ENCODE results near the gene PYROXD2. TPM values are rescaled to one million over a fixed set of nuclear protein-coding genes. Genes with fewer than 3 reads are reported as not detected.

The PYROXD2 gene
- total RNA-seq, 1 experiment from 2014 or later, result 2.3 TPM

- no peak overlapping the region for H3K27ac ChIP-seq (ENCODE audit: low read length)
- ChIA-PET POLR2A (no interaction called here), CTCF (no interaction called here)
- intact Hi-C loops (cut with micrococcal nuclease; ENCODE audit: unreplicated experiment), result no loop called here
- in situ Hi-C loops (cut with HindIII; ENCODE audit: low pct_unique_long_range_greater_than_20kb, low sequenced_read_pairs), result no loop called here
- no peaks in the 10 kb centered on the region for H3K4me1 ChIP-seq (ENCODE audit: control insufficient read depth, insufficient read depth, low read length)
- H3K9me3 ChIP-seq (ENCODE audit: control insufficient read depth, insufficient read depth, low read depth, low read length), result no peaks in the 10 kb centered on the region
- TF ChIP-seq, protein P1, sequence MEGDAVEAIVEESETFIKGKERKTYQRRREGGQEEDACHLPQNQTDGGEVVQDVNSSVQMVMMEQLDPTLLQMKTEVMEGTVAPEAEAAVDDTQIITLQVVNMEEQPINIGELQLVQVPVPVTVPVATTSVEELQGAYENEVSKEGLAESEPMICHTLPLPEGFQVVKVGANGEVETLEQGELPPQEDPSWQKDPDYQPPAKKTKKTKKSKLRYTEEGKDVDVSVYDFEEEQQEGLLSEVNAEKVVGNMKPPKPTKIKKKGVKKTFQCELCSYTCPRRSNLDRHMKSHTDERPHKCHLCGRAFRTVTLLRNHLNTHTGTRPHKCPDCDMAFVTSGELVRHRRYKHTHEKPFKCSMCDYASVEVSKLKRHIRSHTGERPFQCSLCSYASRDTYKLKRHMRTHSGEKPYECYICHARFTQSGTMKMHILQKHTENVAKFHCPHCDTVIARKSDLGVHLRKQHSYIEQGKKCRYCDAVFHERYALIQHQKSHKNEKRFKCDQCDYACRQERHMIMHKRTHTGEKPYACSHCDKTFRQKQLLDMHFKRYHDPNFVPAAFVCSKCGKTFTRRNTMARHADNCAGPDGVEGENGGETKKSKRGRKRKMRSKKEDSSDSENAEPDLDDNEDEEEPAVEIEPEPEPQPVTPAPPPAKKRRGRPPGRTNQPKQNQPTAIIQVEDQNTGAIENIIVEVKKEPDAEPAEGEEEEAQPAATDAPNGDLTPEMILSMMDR (IDR thresholded peaks at IDR 0.05), result no peak
- TF ChIP-seq POLR2AphosphoS5 (IDR thresholded peaks at IDR 0.05; ENCODE audit: low read depth, low read length) (no peak), REST (IDR thresholded peaks at IDR 0.05; ENCODE audit: insufficient read depth in 1 of 2, low read depth in 2 of 2, low read length in 1 of 2) (no peak), SIN3A (IDR thresholded peaks at IDR 0.05; ENCODE audit: borderline replicate concordance, insufficient read depth, low read depth, low read length) (no peak), TCF7L2 (IDR thresholded peaks at IDR 0.05; ENCODE audit: low read depth, low read length) (no peak)
- no peak overlapping the region for H3K4me3 ChIP-seq (ENCODE audit: low read depth in 2 of 2, low read length in 2 of 2)
- no peaks in the 10 kb centered on the region for H3K36me3 ChIP-seq (ENCODE audit: control insufficient read depth, insufficient read depth, low read length)
- peaks cover 24% of the 10 kb centered on the region for H3K27me3 ChIP-seq (ENCODE audit: control insufficient read depth, insufficient read depth, low read length)
- ATAC-seq (no peak; the same call in 1 of the 2 replicates), DNase-seq (ENCODE audit: low read depth, low spot score) (no peak)
- no TSS peak for BruUV-seq (replicated peaks)
Observed at GRCh38 chr10:98349508-98349922, 65.5 kb downstream of the PYROXD2 start.

- intact Hi-C loops (cut with micrococcal nuclease; ENCODE audit: unreplicated experiment) (no loop called here), in situ Hi-C loops (cut with HindIII; ENCODE audit: low pct_unique_long_range_greater_than_20kb, low sequenced_read_pairs) (no loop called here)
- Histone ChIP-seq H3K4me1 (ENCODE audit: control insufficient read depth, insufficient read depth, low read length) (no peaks in the 10 kb centered on the region), H3K27me3 (ENCODE audit: control insufficient read depth, insufficient read depth, low read length) (peaks cover 12% of the 10 kb centered on the region), H3K36me3 (ENCODE audit: control insufficient read depth, insufficient read depth, low read length) (no peaks in the 10 kb centered on the region), H3K27ac (ENCODE audit: low read length) (no peak overlapping the region), H3K4me3 (ENCODE audit: low read depth in 2 of 2, low read length in 2 of 2) (no peak overlapping the region), H3K9me3 (ENCODE audit: control insufficient read depth, insufficient read depth, low read depth, low read length) (no peaks in the 10 kb centered on the region)
- DNase-seq (ENCODE audit: low read depth, low spot score) (no peak), ATAC-seq (no peak)
- CTCF ChIA-PET, result no interaction called here
- BruUV-seq (replicated peaks), result no TSS peak
- TF ChIP-seq POLR2AphosphoS5 (IDR thresholded peaks at IDR 0.05; ENCODE audit: low read depth, low read length), result no peak
- no peak for TF ChIP-seq SIN3A (IDR thresholded peaks at IDR 0.05; ENCODE audit: borderline replicate concordance, insufficient read depth, low read depth, low read length)
- TF ChIP-seq, protein P1 (IDR thresholded peaks at IDR 0.05), result no peak
- no peak for TF ChIP-seq TCF7L2 (IDR thresholded peaks at IDR 0.05; ENCODE audit: low read depth, low read length)
- no peak for TF ChIP-seq REST (IDR thresholded peaks at IDR 0.05; ENCODE audit: insufficient read depth in 1 of 2, low read depth in 2 of 2, low read length in 1 of 2)
- POLR2A ChIA-PET, result no interaction called here
Observed at GRCh38 chr10:98346847-98347246, 68.1 kb downstream of the PYROXD2 start.
